SK-N-MC (cell line): ENCODE results near the gene CTNND2.

Experiments
- DNase-seq: peaks from one replicate; pipeline ENCODE4 v3.0.0-alpha.2; 2011; ENCODE audit warnings: low read depth, low spot score
- H3K27ac ChIP-seq: fragments of 200-600 bp; sonication (generic); 2 replicates; pipeline ENCODE4 v1.5.1; 2016; ENCODE audit warnings: mixed run types
- H3K36me3 ChIP-seq: fragments of 200-600 bp; sonication (generic); 2 replicates; pipeline ENCODE4 v1.6.1; 2017; ENCODE audit warnings: antibody characterized with exemption, low read length, mixed read lengths; ENCODE audit not compliant: insufficient read depth
- H3K4me3 ChIP-seq: fragments of 200-600 bp; sonication (generic); 2 replicates; pipeline ENCODE4 v1.5.1; 2016
- H3K9ac ChIP-seq: fragments of 200-600 bp; sonication (generic); 2 replicates; pipeline ENCODE4 v1.8.0; 2017; ENCODE audit warnings: mixed run types, mixed read lengths; ENCODE audit not compliant: insufficient read length
- H3K9me3 ChIP-seq: fragments of 200-600 bp; sonication (generic); 2 replicates; pipeline ENCODE4 v1.6.1; 2017; ENCODE audit warnings: low read depth, mild to moderate bottlenecking, antibody characterized with exemption, low read length, moderate library complexity, mixed read lengths
- EZH2 ChIP-seq: fragments of 200-600 bp; sonication (generic); IDR thresholded peaks from one replicate; pipeline ENCODE4 v1.6.1; 2017; ENCODE audit warnings: antibody characterized with exemption
- FOXP2 ChIP-seq: optimal IDR thresholded peaks from 2 replicates; pipeline ENCODE3; 2011; ENCODE audit warnings: mild to moderate bottlenecking, moderate library complexity; ENCODE audit not compliant: insufficient read depth; ENCODE audit errors: extremely low read length, control extremely low read depth
- POLR2AphosphoS5 ChIP-seq: IDR thresholded peaks from 2 replicates; pipeline ENCODE4 v1.6.1; 2012; ENCODE audit warnings: mild to moderate bottlenecking, low read depth, low read length, borderline replicate concordance

Gene CTNND2

GRCh38 chr5:11476866-11477265 is 427.4 kb downstream of the CTNND2 start:
- Histone ChIP-seq H3K27ac (no peak overlapping the region), H3K4me3 (no peak overlapping the region), H3K9me3 (no peaks in the 10 kb centered on the region), H3K36me3 (no peaks in the 10 kb centered on the region), H3K9ac (no peak overlapping the region)
- no peak for DNase-seq
- TF ChIP-seq EZH2 (no peak), POLR2AphosphoS5 (no peak), FOXP2 (no peak)

DNA sequence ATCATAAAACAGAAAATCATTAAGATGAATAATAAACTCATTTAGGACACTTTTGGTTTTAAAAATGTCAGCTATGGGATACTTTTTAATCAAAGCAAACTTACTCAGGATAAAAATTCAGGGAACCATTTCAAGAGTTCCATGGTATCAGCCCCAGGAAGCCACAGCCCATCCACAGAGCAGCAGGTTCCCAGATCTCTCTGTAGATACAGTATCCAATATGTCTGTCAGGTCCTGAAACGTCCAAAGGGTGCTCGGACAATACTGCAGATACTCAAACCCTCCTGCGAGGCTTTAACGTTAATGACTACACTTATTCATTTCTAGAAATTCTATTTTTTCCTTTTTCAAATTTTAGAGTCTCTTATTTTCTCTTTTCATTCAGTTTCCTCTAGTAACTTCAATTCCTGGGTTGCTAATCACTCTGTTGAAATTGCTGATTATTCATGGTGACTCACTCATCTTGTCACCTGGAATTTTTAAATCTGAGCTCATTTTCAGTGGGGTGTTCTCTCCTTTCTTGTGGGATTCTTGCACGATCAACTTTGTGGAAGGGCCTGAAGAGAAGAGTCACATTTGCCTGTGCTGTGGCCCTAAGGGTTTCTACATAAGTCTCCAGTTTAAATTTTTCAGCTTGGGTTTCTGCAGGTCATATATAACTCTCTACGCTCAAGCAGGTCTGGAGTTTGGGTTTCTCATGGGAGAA is 435.8 kb downstream of the CTNND2 start:
- H3K36me3 ChIP-seq = no peaks in the 10 kb centered on the region
- no peak overlapping the region for H3K9ac ChIP-seq
- H3K4me3 ChIP-seq = no peak overlapping the region
- no peaks in the 10 kb centered on the region for H3K9me3 ChIP-seq
- no peak for DNase-seq
- H3K27ac ChIP-seq = no peak overlapping the region
- no peak for TF ChIP-seq EZH2
- no peak for TF ChIP-seq POLR2AphosphoS5
- no peak for TF ChIP-seq FOXP2

- peak overlapping the region; percentile 33 for H3K27ac ChIP-seq
- TF ChIP-seq POLR2AphosphoS5 (no peak), FOXP2 (no peak), EZH2 (no peak)
- no peak overlapping the region for H3K4me3 ChIP-seq
- no peaks in the 10 kb centered on the region for H3K9me3 ChIP-seq
- H3K36me3 ChIP-seq = no peaks in the 10 kb centered on the region
- DNase-seq = no peak
- no peak overlapping the region for H3K9ac ChIP-seq
These were observed 436.7 kb downstream of the CTNND2 start for GRCh38 chr5:11467588-11467987.

DNA sequence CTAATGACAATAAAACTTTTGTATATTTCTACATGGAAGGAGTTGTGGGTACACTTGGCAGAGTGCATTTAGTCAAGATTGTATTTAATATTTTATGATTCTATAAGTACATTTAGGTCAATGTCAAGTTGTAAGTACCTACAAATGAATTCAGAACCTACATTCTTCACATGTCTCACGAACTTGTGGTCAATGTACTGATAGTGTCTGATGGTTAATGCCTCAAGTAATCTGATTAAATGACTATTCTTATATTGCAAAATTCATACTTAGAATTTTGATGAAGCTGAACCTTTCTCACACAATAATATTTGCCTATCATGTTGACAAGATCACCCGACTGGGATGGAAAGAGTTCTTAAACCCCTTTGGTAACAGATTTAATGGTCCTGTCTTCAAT is 444.5 kb downstream of the CTNND2 start:
- TF ChIP-seq EZH2 (no peak), FOXP2 (no peak), POLR2AphosphoS5 (no peak)
- Histone ChIP-seq H3K9me3 (no peaks in the 10 kb centered on the region), H3K9ac (no peak overlapping the region), H3K4me3 (no peak overlapping the region), H3K27ac (no peak overlapping the region), H3K36me3 (no peaks in the 10 kb centered on the region)
- DNase-seq = no peak

DNA sequence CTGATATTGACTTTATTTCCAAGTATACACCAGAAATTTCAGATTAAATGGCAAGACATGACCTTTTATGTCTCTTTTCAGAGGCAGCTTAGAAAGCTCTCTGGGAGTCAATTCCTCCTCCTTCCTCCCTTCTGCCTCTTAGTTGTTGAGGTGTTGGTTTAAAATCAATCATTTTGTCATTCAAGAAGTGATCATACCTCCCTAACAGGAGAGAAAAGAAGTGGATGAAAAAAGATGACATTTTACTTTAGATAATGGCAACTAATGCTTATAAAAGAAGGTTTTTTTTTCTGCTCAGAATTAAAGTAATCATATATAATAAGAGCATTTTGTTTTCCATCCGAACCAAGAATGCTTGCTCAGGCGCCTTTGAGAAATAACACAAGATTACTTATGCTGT is 448.7 kb downstream of the CTNND2 start:
- H3K27ac ChIP-seq = no peak overlapping the region
- H3K9ac ChIP-seq = no peak overlapping the region
- DNase-seq = no peak
- H3K9me3 ChIP-seq = no peaks in the 10 kb centered on the region
- H3K4me3 ChIP-seq = no peak overlapping the region
- no peak for TF ChIP-seq FOXP2
- no peak for TF ChIP-seq EZH2
- H3K36me3 ChIP-seq = no peaks in the 10 kb centered on the region

- Histone ChIP-seq H3K9me3 (no peaks in the 10 kb centered on the region), H3K36me3 (no peaks in the 10 kb centered on the region), H3K9ac (no peak overlapping the region), H3K27ac (no peak overlapping the region), H3K4me3 (no peak overlapping the region)
- no peak for DNase-seq
- TF ChIP-seq POLR2AphosphoS5 (no peak), FOXP2 (no peak), EZH2 (no peak)
These were observed 451.4 kb downstream of the CTNND2 start for GRCh38 chr5:11452852-11453251.

DNA sequence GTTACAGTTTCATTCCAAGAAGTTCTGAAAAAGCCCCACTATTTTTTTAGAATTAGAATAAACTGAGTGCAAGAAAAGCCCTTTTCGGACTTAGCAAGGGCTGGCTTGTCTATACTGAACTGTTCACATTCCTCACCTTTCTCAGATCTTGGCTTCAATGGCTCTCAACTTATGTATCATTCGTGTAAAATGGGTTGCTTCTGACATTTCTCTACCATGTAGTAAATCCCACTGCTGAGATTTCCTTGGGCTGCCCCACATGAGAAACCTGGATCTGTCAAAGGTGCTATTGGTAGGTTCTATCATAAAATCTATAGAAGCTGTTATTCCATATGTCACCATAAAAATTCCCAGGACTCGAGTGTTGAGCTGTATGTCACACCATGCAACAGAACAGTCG is 454.3 kb downstream of the CTNND2 start:
- no peak for TF ChIP-seq EZH2
- no peak for TF ChIP-seq POLR2AphosphoS5
- no peak for TF ChIP-seq FOXP2
- Histone ChIP-seq H3K9ac (no peak overlapping the region), H3K9me3 (no peaks in the 10 kb centered on the region), H3K4me3 (no peak overlapping the region), H3K27ac (no peak overlapping the region), H3K36me3 (no peaks in the 10 kb centered on the region)
- no peak for DNase-seq

- DNase-seq = no peak
- TF ChIP-seq FOXP2 = no peak
- no peak for TF ChIP-seq EZH2
- TF ChIP-seq POLR2AphosphoS5 = no peak
- H3K9me3 ChIP-seq = no peaks in the 10 kb centered on the region
- H3K9ac ChIP-seq = no peak overlapping the region
- no peaks in the 10 kb centered on the region for H3K36me3 ChIP-seq
- no peak overlapping the region for H3K4me3 ChIP-seq
- no peak overlapping the region for H3K27ac ChIP-seq
These were observed 455.0 kb downstream of the CTNND2 start for GRCh38 chr5:11449217-11449616.

GRCh38 chr5:11443831-11444230 is 460.4 kb downstream of the CTNND2 start:
- H3K36me3 ChIP-seq = no peaks in the 10 kb centered on the region
- DNase-seq = no peak
- no peak overlapping the region for H3K4me3 ChIP-seq
- TF ChIP-seq POLR2AphosphoS5 (no peak), EZH2 (no peak), FOXP2 (no peak)
- 0 out of 2 replicates have a peak overlapping the region, but pooled peaks have one; percentile 2 for H3K27ac ChIP-seq
- no peak overlapping the region for H3K9ac ChIP-seq
- no peaks in the 10 kb centered on the region for H3K9me3 ChIP-seq
